ENCODE measurements around the gene TM4SF20.

- TF ChIP-seq, protein P1, sequence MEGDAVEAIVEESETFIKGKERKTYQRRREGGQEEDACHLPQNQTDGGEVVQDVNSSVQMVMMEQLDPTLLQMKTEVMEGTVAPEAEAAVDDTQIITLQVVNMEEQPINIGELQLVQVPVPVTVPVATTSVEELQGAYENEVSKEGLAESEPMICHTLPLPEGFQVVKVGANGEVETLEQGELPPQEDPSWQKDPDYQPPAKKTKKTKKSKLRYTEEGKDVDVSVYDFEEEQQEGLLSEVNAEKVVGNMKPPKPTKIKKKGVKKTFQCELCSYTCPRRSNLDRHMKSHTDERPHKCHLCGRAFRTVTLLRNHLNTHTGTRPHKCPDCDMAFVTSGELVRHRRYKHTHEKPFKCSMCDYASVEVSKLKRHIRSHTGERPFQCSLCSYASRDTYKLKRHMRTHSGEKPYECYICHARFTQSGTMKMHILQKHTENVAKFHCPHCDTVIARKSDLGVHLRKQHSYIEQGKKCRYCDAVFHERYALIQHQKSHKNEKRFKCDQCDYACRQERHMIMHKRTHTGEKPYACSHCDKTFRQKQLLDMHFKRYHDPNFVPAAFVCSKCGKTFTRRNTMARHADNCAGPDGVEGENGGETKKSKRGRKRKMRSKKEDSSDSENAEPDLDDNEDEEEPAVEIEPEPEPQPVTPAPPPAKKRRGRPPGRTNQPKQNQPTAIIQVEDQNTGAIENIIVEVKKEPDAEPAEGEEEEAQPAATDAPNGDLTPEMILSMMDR (IDR thresholded peaks at IDR 0.05), result no peak
- no peak for TF ChIP-seq POLR2AphosphoS5 (IDR thresholded peaks at IDR 0.05; ENCODE audit: insufficient read depth in 1 of 2, low read depth in 1 of 2)
These were observed 18.8 kb downstream of the TM4SF20 start for GRCh38 chr2:227360351-227360750.

Data from vagina (tissue), 2 donors.